Measurements from ENCODE around the gene TGFBI.

TGFBI gene

DNA sequence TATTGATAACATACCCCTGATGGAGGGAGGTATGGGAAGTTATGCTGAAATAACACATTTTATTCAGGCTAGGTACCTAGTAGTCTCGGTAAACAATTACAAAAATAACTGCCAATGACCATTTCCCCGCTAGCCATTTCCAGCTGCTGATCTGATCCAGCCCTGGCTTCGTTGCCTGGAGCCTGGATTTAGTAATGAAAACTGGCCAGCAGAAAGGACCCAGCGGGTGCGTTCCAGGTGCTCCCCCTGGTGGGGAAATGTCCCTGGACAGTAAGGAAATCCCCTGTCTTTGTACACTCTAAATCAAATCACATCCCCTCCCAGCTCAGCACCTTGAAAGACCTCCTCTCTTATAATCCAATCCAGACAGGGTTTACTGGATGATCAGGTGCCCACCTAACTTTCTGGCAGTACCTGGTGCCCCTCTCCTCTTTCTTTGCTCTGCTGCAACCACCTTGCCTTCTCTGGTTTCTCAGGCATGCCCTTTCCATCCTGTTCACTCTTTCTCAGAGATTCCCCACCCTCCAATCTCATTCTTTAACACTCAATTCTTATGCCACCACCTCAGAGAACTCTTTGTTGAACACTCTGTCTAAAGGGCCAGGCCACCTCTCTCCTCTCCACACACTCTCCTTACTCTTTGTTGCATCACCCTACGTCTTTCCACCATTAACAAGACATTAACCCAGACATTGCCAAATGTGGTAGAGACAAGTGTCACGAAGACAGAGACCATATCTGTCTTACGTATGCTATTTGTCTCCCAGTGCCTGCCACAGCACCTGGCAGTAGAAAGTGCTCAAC is 53.8 kb downstream of the TGFBI start:
- TF ChIP-seq, protein P1, sequence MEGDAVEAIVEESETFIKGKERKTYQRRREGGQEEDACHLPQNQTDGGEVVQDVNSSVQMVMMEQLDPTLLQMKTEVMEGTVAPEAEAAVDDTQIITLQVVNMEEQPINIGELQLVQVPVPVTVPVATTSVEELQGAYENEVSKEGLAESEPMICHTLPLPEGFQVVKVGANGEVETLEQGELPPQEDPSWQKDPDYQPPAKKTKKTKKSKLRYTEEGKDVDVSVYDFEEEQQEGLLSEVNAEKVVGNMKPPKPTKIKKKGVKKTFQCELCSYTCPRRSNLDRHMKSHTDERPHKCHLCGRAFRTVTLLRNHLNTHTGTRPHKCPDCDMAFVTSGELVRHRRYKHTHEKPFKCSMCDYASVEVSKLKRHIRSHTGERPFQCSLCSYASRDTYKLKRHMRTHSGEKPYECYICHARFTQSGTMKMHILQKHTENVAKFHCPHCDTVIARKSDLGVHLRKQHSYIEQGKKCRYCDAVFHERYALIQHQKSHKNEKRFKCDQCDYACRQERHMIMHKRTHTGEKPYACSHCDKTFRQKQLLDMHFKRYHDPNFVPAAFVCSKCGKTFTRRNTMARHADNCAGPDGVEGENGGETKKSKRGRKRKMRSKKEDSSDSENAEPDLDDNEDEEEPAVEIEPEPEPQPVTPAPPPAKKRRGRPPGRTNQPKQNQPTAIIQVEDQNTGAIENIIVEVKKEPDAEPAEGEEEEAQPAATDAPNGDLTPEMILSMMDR (IDR thresholded peaks at IDR 0.05; ENCODE audit: low read depth, low read length): peak; percentile 71
- no peak overlapping the region for H3K4me3 ChIP-seq (ENCODE audit: low read depth, low read length)

DNA sequence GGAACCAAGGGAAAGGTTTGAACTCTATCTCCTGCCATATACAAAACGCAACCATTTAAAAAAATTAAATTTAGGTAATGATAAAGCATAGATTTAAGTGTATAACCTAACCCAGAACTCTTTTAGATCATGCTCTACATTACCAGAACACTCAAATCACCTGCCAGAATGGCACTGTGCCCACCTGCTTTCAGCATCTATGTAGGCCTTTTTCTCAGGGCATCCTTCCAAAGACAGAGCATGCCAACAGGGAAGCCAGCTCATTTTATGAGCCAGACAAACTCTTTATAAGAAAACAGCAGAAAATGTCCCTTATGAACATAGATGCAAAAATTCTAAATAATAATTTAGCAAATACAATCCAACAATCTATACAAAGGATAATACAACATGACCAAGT is 55.9 kb downstream of the TGFBI start:
- TF ChIP-seq, protein P1 (IDR thresholded peaks at IDR 0.05; ENCODE audit: low read depth, low read length): no peak
- no peak overlapping the region for H3K4me3 ChIP-seq (ENCODE audit: low read depth, low read length)

DNA sequence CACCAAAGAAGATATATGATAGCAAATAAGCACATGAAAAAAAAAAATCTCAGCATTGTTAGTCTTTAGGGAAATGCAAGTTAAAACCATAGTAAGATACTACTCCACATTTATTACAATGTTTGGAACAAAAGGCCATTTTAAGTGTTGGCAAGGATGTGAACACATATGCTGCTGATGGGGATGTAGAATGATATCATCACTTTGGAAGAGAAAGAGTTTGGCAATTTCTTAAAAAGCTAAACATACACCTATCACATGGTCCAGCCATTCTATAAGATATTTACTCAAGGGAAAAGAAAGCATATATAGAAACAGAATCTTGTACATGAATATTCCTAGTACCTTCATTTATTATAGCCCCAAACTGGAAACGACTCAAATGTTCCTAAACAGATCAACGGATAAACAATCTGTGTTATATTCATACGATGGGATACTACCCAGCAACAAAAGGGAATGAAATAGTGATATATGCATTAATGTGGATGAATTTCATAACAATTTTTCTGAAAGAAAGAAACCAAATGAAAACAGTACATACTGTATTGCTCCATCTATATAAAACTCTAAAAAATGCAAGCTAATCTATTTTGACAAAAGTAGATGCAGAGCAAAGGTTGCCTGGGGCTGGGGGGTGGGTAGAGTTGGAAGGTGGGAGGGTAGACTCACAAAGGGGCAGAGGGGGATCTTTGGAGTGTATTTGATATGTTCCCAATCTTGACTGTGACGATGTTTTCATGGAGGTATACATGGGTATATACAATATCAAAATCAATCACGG is 58.2 kb downstream of the TGFBI start:
- no peak overlapping the region for H3K4me3 ChIP-seq (ENCODE audit: low read depth, low read length)
- TF ChIP-seq, protein P1 (IDR thresholded peaks at IDR 0.05; ENCODE audit: low read depth, low read length): no peak

DNA sequence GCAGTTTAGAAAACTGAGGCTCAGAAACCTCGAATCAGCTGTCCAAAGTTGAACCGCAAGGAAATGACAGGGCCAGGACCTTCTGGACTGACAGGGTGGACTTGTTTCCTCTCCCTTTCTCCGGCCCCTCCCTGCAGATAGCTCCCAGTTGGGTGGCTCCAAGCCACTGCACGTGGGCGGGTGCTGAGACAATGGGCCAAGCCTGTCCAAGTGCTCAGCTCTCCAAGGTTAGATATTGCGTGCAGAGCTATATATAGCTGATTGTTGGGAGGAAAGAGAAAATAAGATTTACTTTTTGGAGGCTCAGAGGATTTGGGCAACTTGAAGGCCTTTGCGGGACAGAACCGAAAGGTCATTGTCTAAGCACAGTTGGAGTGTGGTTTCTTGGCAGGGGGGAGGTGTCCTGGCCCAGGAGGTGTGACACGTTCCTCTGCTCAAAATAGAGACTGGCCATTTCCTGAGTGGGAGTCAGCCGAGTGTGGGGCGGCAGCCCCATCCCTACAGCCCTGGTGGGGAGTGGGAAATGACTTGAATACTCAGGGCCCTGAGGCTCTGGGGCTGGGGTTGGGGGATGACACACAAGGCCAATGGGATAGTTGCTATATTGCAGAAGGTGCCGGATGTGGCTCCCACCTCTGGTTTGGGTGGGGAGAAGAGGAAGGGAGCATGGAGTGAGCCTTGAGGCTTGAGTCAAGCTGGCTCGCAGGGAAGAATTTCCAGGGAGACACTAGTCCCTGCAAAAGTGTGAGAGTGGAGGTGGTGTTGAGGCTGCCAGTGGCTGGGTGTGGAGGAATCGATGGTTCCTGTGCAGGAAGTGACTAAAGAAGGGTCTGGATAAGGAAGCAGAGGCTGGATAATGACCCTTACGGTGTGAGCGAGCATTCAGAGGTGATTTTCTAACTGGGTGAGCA is 59.4 kb downstream of the TGFBI start:
- H3K4me3 ChIP-seq (ENCODE audit: low read depth, low read length): no peak overlapping the region
- TF ChIP-seq, protein P1 (IDR thresholded peaks at IDR 0.05; ENCODE audit: low read depth, low read length): no peak

DNA sequence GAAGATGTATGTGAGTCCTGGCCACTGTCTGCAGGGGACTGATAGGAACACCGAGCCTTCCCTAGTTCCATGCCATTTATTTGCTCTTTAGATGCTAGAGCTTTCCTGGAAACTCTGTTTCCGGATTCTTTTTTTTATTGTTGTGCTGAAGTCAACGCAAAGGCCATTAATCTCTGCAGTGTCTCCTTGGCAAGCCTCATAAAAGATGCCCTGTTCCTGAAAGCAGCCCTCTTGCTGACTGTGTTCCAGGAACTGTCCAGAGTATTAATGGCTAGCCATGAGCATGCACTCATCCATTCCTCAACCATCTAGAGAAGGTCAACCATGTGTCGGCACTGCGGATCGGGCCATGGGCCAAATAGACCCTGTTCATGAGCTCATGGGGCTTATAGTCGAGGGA is 61.0 kb downstream of the TGFBI start:
- no peak overlapping the region for H3K4me3 ChIP-seq (ENCODE audit: low read depth, low read length)
- TF ChIP-seq, protein P1 (IDR thresholded peaks at IDR 0.05; ENCODE audit: low read depth, low read length): no peak

DNA sequence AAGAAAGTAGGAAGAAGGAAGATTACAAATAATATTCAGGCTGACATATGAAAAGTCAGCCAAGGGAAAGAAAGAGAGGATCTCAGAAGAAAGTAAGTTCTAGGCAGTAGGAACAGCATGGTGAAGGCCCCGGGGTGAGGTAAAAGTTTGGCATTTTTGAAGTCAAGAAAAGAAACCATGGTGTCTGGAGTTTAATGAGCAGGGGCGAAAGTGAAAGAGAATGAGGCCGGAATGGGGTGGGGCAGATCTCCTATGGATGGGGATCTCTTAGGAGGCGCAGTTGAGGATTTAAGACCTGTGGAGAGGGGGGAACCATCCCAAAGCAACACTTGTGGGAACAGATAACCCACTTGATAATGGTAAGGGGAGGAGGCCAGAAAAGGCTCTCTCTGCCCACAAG is 61.5 kb downstream of the TGFBI start:
- no peak overlapping the region for H3K4me3 ChIP-seq (ENCODE audit: low read depth, low read length)
- TF ChIP-seq, protein P1 (IDR thresholded peaks at IDR 0.05; ENCODE audit: low read depth, low read length): no peak
